Inflammatory macrophage treated with lipopolysaccharide for 4 hours (primary cell): ENCODE data around the gene PITX2.

Experiments used
- DNase-seq: peaks from one replicate; pipeline ENCODE4 v3.0.0-alpha.2; 2020

Gene PITX2

DNA sequence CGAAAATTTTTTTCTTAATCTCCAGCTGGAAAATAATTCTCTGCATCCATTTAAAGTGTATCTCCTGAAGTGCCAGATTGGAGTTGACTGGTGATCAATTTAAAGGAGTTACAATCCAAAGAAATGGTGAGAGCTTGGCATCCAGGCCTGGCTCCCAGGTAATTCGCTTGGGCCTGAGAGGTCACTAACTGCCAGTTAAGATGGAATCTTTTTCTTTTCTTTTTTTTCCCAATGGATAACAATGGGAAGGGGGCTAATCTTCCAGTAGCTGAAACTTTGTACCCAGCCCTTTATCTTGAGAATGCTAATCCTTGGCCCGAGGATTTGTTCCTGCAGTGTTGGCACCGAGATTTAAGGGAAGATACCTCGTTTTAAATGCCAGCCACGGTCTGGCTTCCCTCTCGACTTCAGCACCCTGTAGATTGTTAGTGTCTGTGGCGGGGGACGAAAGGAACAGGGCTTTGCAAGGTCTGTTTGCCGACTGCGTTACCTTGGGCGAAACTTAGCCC is 13.3 kb upstream of the PITX2 start:
- no peak for DNase-seq

DNA sequence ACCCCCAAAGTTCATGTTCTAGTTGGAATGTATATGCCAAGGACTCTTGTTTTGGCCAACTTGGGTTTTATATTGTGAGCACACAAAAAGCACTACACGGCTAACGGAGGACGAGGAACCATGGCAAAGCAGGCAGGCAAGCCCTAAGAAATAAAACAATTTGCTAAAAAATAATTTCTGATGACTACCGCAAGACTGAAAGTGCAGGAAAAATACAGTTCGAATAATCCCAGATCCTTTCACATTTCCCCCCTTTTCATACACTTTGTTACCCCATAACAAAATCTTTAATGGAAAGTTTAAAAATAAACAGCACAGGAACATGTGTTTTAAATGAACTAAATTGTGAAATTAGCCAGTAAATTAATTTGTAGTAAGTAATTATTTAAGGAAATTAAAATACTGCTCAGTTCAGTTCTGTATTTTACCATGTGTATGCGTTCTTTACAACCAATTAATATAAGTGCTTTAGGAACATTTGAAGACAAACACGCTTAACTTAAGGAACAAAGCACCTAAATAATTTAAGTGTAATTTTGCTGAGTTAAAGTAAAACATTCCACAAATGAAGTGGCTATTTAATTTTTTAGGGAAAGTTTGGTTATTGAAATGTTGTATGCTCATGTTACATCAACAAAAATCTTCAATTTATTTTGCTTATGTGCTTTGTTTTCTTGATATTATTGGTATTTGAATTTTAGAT is 12.4 kb upstream of the PITX2 start:
- no peak for DNase-seq

DNA sequence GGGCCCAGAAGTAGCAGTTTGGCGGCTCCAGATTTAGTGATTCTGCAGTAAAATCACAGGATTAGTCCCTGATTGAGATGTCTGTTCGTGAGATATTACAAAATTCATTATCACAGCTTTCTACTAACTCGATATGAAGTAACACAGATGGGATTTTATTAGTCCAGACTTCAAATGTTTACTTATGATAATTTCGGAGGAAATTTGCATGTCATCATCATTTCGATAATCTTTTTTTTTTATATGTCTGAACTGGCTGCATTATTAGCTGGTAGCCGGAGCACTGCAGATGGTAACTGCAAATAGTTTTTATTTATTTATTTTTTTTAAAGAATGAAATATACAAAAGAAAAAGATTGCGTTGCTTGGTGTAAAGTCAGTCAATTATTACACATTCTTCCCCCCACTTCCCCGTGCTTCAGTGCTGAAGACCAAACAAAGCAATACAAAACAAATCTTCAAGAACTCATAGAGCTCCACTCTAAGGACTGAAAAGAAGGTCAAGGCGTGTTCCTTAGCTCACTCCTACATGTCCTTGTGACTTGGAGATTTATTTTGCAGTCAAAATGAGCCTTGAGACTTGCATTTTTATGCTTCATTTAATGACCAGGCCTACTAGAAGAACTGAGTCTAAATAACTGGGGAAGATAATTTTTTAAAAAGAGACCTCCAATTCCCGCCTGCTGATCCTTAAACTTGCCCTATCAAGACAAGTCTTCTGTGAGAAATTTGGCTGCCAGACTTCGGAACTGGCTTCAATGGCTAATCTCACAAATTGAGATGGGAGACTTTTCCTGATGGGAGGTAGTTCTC is 11.7 kb upstream of the PITX2 start:
- no peak for DNase-seq

DNA sequence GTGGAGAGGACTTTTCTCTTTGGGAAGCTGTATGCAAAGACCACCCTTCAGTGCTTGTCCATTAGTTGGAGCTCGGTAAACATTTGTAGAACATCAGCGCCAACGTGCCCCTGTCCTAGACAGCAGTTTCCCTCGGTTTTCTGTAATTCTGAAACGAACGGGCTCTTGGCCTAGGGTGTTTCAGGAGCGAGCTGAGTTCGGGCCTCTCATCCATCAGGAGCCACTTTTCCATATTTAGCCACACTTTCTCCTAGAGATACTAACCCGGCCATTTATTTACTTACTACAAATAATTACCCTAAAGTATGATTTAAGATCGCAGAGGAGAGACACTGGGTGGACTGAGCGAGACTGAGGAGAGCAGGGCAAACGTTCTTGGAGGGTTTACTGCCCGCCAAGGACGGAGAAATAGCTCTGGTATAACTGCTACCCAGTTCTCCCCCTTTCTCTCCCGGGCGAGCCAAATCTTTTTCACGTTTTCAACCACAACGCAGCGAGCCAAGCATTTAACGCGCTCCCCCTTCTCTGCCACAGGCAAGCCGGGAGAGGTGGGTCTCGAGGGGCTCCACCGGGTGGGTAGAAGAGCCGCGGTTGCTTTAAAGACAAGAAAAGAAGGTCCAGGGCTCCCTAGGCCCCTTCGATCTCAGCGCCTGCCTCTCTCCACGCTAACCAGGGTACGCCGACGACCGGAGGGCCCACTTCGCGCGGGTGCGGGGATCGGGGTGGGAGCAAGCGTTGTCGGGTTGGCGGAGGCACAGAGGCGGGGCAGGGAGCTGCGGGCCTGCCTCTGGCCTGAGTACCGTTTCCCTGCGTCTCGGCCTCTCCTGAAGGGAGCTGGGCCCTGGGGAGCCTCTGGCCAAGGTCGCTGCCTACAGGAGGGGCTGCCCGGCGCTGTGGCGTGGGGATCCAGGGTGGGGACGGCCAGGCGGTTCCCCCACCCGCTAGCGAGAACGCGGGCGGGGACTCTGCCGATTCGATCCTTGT is 10.8 kb upstream of the PITX2 start:
- DNase-seq, result no peak

DNA sequence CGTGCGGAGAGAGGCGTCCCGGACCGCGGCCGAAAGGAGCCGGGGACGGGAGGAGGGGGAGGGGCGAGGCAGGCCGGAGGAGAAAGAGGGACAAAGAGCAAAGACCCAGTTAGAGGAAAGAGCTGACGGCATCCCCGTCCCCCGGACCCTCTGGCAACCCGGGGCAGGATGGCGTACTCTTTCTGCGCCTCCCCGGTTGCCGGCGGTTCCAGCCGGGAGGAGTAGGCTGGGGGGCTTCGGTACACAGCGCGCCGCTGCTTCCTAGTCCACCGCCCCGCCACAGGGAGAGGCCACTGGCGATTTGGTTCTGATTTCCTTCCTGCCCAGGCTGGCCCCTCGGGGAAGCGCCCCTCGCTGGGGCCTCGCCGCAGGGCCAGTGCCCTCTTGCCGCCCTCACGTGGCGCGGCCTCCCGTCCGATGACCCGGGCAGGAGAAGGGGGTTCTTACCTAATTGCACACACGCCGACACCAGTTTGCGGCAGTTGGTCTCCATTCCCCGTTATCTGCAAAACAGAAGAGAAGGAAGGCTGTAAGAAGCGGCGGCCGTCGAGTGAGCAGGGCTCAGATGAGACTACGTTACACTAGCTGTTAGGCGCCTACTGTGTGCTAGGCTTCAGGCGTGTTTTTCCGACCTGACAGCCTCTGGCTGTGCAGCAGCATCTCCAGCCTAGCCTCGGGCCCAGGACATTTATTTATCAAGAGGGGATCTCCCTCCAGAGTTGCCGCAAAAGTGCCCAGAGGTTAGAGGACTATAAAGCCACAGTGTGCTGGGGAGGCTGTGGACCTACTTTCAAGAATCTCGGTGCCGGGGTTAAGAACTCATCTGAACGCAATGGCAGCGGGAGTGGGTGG is 9.9 kb upstream of the PITX2 start:
- DNase-seq, result no peak

DNA sequence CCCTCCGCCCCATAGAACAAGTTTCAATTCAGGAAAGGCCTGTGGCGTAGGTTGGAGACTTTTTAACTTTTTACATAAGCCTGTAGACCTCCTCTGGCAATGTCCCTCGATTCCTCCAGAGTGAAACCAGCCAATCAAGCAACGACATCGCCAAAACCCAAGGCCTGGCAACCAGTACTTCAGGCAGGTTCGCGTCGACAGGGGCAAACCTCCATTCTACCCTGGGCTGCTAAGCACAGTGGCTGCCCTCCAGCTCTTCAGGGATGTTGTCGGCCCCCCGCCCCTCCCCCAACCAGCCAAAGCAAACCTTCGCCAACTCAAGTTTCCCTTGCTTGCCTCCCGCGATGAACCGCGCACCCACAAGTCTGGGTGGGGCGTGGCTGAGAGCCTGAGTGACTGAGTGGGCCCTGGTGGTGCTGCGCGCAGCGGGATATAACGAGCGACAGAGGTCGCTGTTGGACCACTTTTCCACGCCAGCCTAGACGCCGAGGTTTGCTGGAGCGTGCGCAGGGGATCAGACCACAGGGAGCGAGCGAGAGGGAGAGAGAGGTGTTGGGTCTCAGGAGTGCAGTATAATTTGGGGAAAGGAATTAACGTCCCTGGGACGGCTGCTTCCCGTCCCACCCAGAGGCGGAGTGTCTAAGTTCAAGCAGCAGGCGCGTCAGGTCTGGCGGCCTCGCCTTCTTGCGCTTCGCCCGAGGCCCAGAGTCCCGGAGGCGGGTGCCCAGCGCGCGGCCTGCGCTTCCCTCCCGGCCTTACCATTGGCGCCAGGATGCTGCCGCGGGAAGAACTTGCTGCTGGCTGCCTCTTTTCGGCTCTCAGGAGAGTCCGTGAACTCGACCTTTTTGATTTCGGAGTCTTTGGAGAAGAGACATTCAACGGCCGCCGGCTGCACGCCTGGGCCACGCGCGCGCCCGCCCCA is 9.0 kb upstream of the PITX2 start:
- DNase-seq, result peak; percentile 49

DNA sequence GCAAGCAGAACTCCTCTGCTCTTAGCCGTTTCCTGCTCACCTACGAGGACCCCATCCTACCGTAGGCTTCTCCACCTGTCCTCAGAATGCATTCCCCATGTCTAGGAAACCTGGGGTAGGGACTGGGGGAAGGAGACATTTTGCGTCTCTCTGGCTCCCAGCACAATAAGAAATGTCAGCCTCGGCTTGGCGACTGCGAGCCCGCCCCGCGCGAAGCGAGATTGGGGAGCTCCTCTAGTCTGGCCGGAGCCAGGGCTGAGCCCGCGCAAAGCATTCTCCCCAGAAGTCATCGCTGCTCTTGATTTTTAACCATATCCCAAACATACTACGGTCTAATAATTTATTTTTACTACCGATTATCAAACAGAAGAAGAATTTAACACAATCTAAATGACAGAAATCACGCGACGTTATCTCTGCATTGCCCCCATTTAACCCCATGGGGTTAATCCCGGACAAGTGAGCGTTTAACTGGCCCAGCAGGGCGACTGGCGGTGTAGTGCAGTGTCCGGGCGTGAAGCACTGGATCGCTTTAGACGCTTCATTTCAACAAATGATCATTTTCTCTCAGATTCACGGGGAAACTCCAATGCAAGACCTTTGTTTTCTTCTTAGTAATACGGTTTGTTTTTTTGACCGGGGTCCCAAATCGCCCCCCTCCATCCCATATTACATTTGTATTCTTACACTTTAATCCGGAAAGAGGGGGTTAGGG is 8.0 kb upstream of the PITX2 start:
- DNase-seq, result no peak

DNA sequence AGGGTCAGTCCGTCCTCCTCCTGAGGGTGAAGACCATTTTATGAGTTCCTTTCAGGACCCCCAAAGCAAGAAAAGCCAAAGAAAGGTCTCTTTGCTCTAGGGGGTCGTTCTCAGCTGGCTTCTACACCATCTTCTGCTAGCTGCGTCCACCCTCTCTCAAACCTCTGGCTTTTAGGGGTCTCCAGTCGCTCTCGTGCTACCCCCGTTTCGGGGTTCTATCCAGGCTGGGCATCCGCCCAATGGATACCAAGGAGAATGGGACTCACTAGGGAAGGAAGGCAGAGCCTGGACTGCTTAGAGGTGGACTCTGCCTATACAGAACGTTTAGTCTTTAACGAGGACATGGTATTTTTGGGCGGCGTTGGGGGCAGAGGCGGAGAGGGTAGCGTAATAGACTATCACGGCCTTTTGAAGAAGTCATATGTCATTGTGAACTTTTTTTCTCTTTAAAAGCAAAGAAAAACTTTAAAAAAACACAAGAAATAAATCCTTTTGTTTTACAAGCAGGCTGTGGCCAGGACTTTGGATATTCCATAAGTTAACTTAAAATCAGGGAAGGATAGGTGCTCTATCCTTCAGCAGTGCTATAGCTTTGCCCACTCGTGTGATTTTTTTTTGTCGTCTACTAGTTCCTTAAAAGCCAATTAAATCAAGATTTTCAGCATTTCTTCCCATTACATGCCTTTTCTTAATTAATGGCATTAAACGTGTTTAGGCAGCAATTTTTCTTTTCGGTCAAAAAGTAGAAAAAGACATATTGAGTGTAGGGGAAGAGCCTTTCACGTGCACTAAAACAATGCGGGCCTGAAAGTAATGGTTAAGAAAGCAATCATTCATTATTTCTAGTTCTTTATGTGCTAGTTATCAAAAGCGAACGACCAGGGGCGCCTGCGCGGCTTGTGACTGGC is 7.2 kb upstream of the PITX2 start:
- no peak for DNase-seq

DNA sequence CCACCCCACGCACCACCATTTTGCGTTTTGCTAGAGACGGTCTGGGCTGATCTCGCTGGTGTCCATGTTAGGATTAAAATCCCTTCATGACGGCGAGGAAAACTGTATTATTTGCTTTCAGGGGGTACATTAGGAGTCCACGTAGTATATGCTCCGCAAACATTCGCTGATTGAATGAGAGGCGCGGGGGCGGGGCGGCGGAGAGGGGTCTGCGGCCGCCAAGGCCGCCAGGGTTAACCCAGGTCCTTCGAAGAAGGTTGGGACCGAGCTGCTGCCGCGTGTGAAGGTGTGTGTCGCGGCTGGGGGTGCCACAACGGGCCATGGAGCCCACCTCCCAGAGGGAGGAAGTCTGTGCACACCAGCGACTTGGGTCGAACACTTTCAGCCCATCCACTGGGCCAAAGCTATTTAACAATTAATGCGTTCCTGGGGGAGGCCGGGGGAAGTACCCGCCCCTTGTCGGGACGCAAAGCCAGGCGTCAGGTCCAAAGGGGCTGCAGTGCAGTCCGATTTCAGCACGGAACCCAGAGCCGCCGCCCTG is 6.4 kb upstream of the PITX2 start:
- no peak for DNase-seq

DNA sequence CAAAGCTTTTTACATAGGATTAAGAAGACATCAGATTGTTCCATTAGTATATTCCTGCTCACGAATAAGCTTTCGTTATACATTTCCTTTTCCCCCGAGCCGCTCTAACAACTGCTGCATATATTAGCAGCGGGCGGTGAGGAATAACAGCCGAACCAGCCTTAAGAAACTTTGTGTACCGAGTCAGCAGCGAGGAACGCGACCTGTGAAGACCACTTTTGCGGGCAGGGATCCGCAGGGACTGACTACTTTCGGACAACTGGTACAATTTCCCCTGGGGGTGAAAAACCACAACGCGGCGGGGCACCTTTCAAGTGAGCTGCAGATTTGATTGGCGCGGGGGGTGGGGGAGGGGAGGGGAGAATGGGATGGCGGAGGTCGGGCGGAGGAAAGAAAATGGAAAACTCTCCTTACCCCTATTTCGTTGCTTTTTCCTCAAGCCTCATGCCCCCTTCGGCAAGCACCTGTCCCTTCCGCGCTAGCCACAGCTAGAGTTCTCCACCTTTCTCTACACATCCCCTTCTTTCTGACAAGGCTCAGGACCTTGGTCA is 5.9 kb upstream of the PITX2 start:
- no peak for DNase-seq

DNA sequence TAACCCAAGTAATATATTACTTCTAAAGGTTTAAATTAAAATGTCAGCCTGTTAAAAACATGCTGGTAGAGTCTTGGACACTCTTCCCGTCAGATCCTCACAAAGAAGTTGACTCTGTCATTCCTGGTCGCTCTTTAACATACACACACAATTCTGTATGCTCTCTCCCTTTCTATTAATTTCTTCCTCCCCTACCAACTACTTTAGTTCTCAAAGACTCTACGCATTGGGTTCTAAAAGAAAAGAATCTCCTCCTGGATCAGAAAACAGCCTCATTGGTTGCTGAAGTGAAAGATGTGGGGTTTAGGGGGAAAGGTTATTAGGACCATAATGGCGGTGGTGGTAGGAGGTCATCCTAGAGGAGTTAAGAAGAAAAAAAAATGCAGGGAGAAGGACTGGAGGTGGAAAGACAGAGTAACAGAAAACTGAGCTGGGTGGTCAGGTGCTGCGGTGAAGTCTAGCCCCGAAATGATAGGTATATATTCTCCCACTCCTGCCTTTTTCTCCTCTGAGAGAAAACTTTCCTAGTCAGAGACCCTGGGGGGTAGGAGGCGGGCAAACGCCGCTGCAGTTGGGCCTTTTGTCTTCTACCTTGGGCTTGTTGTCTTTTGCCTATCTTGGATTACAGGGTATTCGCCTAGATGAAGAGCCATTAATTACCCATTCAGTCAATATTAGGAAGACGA is 5.2 kb upstream of the PITX2 start:
- no peak for DNase-seq

DNA sequence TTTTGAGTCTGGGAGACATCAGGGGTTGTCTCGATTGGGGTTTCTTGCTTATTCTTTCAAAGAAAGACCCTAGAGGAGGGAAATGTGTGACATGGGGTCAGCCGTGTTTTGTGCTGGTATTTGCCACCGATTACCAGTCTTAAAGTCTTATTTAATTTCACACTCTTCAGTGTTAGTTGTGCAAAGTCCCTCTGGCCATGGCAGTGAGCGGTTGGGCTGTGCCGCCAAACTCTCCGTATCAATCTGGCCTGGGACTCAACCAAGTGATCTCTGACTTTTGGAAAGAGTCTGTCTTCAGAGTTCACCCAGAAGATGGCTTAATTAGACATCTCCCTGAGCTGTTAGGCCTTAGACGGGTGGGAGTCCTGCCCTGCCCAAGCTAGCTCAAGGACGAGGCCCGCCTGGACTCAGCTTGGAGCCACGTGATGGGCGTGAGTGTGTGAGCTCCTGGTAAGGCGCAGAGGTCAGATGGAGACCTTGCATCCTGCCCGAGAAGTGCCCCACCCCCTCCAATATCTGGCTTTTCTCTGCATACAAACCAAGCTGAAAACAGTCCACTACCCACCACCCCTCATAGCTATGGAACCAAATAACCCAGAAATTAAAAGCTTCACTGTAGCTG is 3.8 kb upstream of the PITX2 start:
- no peak for DNase-seq

DNA sequence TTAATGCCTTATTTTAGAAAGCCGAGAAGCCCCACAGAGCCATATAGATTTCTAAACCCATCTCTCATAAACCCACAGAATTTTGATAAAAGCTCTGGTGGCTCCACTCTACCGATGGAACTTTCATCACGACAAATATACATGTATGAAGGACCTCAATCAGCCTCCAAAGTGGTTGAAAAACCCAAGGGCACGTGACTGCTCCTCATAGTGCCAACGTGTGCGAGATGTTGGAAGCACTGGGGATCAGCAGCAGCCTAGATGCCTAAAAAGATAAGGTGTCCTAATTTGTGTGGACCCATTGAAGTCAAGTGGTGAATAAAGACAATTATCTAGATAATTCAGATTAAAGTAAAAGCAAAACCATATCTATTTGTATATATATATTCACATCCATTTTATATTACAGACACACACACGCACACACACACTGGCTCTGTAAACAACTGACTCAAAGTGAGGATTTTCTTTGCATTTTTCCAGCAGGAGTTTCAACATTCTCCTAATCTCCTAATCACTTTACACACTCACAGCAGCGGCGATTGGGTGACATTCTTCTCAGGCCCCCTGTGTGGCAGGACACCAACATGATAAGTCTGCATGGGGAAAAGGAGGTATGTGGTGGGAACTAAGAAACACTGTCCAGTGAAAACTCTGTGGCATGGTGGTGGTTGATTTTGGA is 2.8 kb upstream of the PITX2 start:
- no peak for DNase-seq

DNA sequence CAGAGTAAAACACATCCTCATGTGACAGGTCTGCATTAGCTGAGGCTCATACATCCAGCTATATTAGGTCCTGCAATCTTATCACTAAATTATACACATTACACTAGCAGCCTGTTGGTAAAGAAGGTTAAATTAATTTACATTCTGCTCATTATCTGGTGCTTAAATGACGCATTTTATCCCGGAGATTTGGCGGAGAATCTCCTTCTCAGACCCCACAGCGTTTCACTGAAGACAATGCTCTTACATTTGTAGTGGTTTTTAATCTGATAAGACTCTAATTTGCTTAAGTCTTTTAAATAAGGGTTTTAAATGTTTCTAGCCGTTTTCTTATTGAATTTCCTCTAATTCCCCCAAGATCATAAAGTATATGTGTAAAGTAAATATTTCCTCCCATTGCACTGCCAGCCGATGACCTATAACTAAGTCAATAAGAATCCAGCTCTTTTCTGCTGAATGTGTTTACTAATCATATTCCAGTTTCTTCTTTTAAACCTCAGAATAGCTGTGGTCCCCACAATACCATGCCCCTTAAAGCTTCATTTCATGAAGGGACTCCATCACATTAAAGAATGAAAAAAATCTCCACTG is 2.1 kb upstream of the PITX2 start:
- no peak for DNase-seq

DNA sequence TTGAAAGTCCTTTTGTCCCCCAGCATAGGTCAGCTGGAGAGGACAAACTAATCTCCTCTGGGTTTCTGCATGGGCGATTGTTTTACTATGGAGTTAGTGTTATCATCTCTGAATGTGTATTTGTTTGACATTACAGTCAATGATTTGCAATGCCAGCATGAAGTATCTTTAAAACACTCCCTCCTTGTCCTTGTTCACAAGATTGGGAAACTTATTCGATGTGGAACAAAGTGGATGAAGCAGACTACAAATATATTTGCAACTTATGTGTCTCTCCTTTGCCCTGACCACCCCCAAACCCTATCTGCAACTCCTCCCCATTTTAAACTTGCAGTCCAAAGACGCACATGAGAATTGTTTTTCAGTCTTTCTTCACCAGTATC is 1.5 kb upstream of the PITX2 start:
- no peak for DNase-seq

DNA sequence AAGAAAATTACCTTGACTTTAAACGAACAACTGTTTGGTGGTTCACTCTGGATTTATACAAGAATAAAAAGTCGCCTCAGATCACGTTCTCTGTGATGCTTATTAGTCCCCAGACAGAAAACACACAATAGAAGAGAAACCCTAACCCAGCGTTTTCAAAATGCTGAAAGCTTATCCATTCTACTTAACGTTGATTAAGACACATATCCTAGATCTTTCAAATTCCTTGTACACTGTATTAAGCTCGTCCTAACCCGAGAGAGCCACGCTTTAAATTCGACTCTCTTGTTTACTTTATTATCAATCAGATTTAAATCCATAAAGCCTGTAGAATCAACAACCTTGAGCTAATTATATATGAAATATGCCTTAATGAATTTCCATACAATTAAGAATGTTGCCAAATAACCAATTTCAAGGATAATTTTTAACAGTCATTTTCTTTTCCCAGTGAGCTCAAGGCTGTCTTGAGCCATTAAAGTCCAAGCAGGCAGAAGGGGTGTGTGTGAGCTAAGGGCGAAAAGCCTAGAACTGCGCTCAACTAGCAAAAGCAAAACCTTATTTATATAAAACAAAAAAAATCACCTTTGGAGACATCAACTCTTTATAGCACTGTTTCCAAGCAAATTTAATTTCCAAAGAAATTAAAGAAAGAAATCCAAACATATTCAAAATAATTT is 981 bp upstream of the PITX2 start:
- no peak for DNase-seq
